ENCODE results near the gene C16orf46.
"Not testable (repeated sequence)": the region's sequence is repeated elsewhere in the genome, so short reads cannot be mapped to it uniquely, and the experiment has no call there.

The C16orf46 gene

DNA sequence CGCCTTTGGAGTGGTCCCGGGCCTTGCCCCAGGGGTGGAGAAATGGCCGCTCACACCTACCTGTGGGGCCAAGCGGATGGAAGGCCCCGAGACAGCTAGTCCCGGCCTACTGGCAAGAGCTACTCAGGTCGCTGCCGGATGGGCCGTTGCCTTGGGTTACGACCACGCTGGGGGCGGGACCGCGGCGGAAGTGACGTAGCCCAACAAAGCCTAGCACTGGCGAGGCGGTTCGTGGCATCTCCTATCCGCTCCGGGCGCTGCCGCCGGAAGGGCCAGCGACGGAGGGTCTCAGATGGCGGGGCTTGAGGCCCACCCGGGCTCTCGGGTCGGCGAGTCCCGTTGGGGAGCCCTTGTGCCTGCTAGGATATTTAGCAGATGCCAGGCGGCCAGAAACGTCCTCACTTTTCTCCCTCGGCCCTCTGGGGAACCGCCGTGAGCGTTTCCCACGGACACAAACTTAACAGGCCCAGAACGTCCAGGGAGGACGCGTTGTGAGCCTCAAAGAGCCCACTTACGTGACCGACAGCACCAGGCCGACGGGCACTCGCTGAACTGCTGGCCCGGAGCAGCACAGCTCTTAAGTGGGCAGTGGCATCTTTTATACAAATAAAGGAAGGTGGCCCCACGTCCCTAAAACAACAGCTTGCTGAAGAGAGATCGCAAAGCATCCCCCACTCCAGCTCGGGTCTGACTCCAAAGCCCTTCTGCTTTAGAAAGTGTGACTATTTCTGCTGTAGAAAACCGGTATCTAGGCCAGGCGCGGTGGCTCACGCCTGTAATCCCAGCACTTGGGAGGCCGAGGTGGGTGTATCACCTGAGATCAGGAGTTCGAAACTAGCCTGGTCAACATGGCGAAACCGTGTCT, at the start of gene C16orf46:
Gene C16orf46 (minus strand): TSS at position 163 of the 865 bp plus-strand sequence. CDS start 13,283 bp downstream, outside the sequence.
- no peaks in the 10 kb centered on the region for H3K9me3 ChIP-seq (ENCODE audit: control insufficient read depth in 1 of 2, low read length in 2 of 2)
- no peaks in the 10 kb centered on the region for H3K36me3 ChIP-seq (ENCODE audit: control insufficient read depth in 1 of 2, insufficient read depth in 2 of 2, low read length in 2 of 2)
- peak within 1 kb of the TSS; percentile 94 for H3K27ac ChIP-seq (ENCODE audit: low read depth, low read length)
- peak within 1 kb of the TSS; percentile 85 to 99 for H3K9ac ChIP-seq (ENCODE audit: low read depth in 1 of 2, low read length in 2 of 2)
- peak within 1 kb of the TSS; percentile 93 to 97 for H3K4me3 ChIP-seq (ENCODE audit: low read depth in 1 of 2, low read length in 2 of 2)
- peaks cover 0 to 3% of the 10 kb centered on the region in 2 donors for H3K4me1 ChIP-seq (ENCODE audit: control insufficient read depth in 1 of 2, insufficient read depth in 2 of 2, low read length in 2 of 2)
- H3K27me3 ChIP-seq (ENCODE audit: control insufficient read depth in 1 of 2, insufficient read depth in 2 of 2, low read length in 2 of 2), result no peaks in the 10 kb centered on the region

GRCh38 chr16:81123092-81123852, 46.2 kb upstream of the C16orf46 start:
- Histone ChIP-seq H3K9ac (ENCODE audit: low read depth in 1 of 2, low read length in 2 of 2) (no peak overlapping the region), H3K9me3 (ENCODE audit: control insufficient read depth in 1 of 2, low read length in 2 of 2) (no peaks in the 10 kb centered on the region), H3K36me3 (ENCODE audit: control insufficient read depth in 1 of 2, insufficient read depth in 2 of 2, low read length in 2 of 2) (no peaks in the 10 kb centered on the region), H3K4me3 (ENCODE audit: low read depth in 1 of 2, low read length in 2 of 2) (no peak overlapping the region), H3K4me1 (ENCODE audit: control insufficient read depth in 1 of 2, insufficient read depth in 2 of 2, low read length in 2 of 2) (no peaks in the 10 kb centered on the region), H3K27ac (ENCODE audit: low read depth, low read length) (no peak overlapping the region), H3K27me3 (ENCODE audit: control insufficient read depth in 1 of 2, insufficient read depth in 2 of 2, low read length in 2 of 2) (no peaks in the 10 kb centered on the region)

DNA sequence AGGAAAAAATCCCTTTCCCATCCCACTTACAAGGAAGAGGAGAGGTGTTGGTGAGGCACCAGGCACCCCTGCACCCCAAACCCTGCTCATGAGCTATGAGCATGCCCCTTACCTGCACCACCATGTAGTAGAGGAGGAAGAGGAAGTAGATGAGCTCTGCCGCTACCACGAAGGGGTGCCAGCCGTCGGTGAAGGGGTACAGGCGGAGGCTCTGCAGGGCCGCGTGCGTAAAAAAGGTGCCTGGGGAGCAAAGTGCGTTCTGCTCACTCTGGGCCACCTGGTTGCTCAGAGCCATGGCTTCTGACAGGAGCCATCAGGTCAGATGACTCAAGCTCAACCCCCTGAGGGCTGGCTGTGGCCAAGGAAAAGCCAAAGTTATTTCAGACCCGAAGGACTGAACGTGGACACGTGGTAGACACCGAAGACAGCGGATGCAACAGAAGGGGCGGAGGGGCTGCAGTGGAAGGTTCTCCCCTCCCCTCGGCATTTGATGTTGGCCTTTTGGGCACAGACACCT, 44.5 kb upstream of the C16orf46 start:
- Histone ChIP-seq H3K36me3 (ENCODE audit: control insufficient read depth in 1 of 2, insufficient read depth in 2 of 2, low read length in 2 of 2) (no peaks in the 10 kb centered on the region), H3K4me3 (ENCODE audit: low read depth in 1 of 2, low read length in 2 of 2) (no peak overlapping the region), H3K9me3 (ENCODE audit: control insufficient read depth in 1 of 2, low read length in 2 of 2) (no peaks in the 10 kb centered on the region), H3K4me1 (ENCODE audit: control insufficient read depth in 1 of 2, insufficient read depth in 2 of 2, low read length in 2 of 2) (no peaks in the 10 kb centered on the region), H3K9ac (ENCODE audit: low read depth in 1 of 2, low read length in 2 of 2) (no peak overlapping the region), H3K27ac (ENCODE audit: low read depth, low read length) (no peak overlapping the region), H3K27me3 (ENCODE audit: control insufficient read depth in 1 of 2, insufficient read depth in 2 of 2, low read length in 2 of 2) (no peaks in the 10 kb centered on the region)

DNA sequence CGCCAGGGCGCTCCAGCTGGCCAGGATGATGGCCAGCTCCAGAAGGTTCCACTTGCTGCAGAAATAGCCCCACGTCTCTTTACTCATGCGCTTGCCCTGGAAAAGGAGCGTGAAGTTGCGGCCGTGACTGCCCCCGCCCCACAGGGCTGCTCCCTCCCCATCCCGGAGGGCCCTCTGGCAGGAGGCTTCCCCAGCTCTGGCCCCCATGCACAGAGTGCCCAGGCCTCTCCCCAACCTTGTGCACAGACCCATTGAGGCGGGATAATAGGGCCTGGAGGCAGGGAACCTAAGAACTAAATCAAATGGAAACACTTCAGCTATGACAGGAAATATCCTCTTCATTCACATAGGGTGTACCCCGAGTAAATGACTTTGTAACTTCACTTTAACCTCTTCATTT, 40.4 kb upstream of the C16orf46 start:
- Histone ChIP-seq H3K9me3 (ENCODE audit: control insufficient read depth in 1 of 2, low read length in 2 of 2) (no peaks in the 10 kb centered on the region), H3K4me1 (ENCODE audit: control insufficient read depth in 1 of 2, insufficient read depth in 2 of 2, low read length in 2 of 2) (no peaks in the 10 kb centered on the region), H3K27ac (ENCODE audit: low read depth, low read length) (no peak overlapping the region), H3K27me3 (ENCODE audit: control insufficient read depth in 1 of 2, insufficient read depth in 2 of 2, low read length in 2 of 2) (no peaks in the 10 kb centered on the region), H3K36me3 (ENCODE audit: control insufficient read depth in 1 of 2, insufficient read depth in 2 of 2, low read length in 2 of 2) (no peaks in the 10 kb centered on the region), H3K9ac (ENCODE audit: low read depth in 1 of 2, low read length in 2 of 2) (no peak overlapping the region), H3K4me3 (ENCODE audit: low read depth in 1 of 2, low read length in 2 of 2) (no peak overlapping the region)

GRCh38 chr16:81116285-81116684, 39.2 kb upstream of the C16orf46 start:
- Histone ChIP-seq H3K36me3 (ENCODE audit: control insufficient read depth in 1 of 2, insufficient read depth in 2 of 2, low read length in 2 of 2) (no peaks in the 10 kb centered on the region), H3K27ac (ENCODE audit: low read depth, low read length) (no peak overlapping the region), H3K9me3 (ENCODE audit: control insufficient read depth in 1 of 2, low read length in 2 of 2) (no peaks in the 10 kb centered on the region), H3K27me3 (ENCODE audit: control insufficient read depth in 1 of 2, insufficient read depth in 2 of 2, low read length in 2 of 2) (no peaks in the 10 kb centered on the region), H3K4me3 (ENCODE audit: low read depth in 1 of 2, low read length in 2 of 2) (no peak overlapping the region), H3K9ac (ENCODE audit: low read depth in 1 of 2, low read length in 2 of 2) (no peak overlapping the region), H3K4me1 (ENCODE audit: control insufficient read depth in 1 of 2, insufficient read depth in 2 of 2, low read length in 2 of 2) (no peaks in the 10 kb centered on the region)

DNA sequence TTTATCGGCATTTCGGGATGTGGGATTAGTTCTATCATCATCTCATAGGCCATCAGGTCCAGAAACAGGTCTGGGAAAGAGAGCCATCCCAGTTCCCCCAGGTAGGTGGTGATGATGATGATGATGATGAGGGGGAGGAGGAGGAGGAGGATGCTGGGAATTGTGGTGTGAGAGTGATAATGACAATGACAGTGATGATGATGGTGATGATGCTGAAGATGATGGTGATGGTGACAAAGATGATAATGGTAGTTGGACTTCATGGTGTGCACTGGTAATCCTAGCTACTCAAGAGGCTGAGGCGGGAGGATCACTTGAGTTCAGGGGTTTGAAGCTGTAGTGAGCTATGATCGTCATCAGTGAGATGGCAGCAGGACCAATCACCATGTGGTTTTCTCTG, 35.4 kb upstream of the C16orf46 start:
- Histone ChIP-seq H3K4me3 (ENCODE audit: low read depth in 1 of 2, low read length in 2 of 2) (no peak overlapping the region), H3K9me3 (ENCODE audit: control insufficient read depth in 1 of 2, low read length in 2 of 2) (no peaks in the 10 kb centered on the region), H3K9ac (ENCODE audit: low read depth in 1 of 2, low read length in 2 of 2) (no peak overlapping the region), H3K27me3 (ENCODE audit: control insufficient read depth in 1 of 2, insufficient read depth in 2 of 2, low read length in 2 of 2) (no peaks in the 10 kb centered on the region), H3K4me1 (ENCODE audit: control insufficient read depth in 1 of 2, insufficient read depth in 2 of 2, low read length in 2 of 2) (no peaks in the 10 kb centered on the region), H3K36me3 (ENCODE audit: control insufficient read depth in 1 of 2, insufficient read depth in 2 of 2, low read length in 2 of 2) (no peaks in the 10 kb centered on the region), H3K27ac (ENCODE audit: low read depth, low read length) (no peak overlapping the region)

DNA sequence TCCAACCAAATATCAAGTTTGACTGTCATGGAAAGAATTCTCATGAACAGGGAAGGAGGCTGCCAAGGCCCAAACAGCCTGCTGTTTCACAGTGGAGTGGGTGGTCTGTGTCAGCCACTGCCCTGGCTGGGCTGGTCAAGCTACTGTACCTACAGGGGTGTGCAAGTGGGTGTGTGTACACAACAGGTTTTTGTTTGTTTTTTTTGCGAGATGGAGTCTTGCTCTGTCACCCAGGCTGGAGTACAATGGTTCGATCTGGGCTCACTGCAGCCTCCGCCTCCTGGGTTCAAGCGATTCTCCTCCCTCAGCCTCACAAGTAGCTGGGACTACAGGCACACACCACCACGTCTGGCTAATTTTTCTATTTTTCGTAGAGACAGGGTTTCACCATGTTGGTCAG, 32.2 kb upstream of the C16orf46 start:
- H3K36me3 ChIP-seq (ENCODE audit: control insufficient read depth in 1 of 2, insufficient read depth in 2 of 2, low read length in 2 of 2); H3K4me3 ChIP-seq (ENCODE audit: low read depth in 1 of 2, low read length in 2 of 2); H3K27me3 ChIP-seq (ENCODE audit: control insufficient read depth in 1 of 2, insufficient read depth in 2 of 2, low read length in 2 of 2); H3K9ac ChIP-seq (ENCODE audit: low read depth in 1 of 2, low read length in 2 of 2); H3K4me1 ChIP-seq (ENCODE audit: control insufficient read depth in 1 of 2, insufficient read depth in 2 of 2, low read length in 2 of 2); H3K9me3 ChIP-seq (ENCODE audit: control insufficient read depth in 1 of 2, low read length in 2 of 2); H3K27ac ChIP-seq (ENCODE audit: low read depth, low read length): not testable (repeated sequence)

- Histone ChIP-seq H3K27me3 (ENCODE audit: control insufficient read depth in 1 of 2, insufficient read depth in 2 of 2, low read length in 2 of 2) (no peaks in the 10 kb centered on the region), H3K9ac (ENCODE audit: low read depth in 1 of 2, low read length in 2 of 2) (no peak overlapping the region), H3K4me1 (ENCODE audit: control insufficient read depth in 1 of 2, insufficient read depth in 2 of 2, low read length in 2 of 2) (no peaks in the 10 kb centered on the region), H3K36me3 (ENCODE audit: control insufficient read depth in 1 of 2, insufficient read depth in 2 of 2, low read length in 2 of 2) (no peaks in the 10 kb centered on the region), H3K27ac (ENCODE audit: low read depth, low read length) (no peak overlapping the region), H3K4me3 (ENCODE audit: low read depth in 1 of 2, low read length in 2 of 2) (no peak overlapping the region), H3K9me3 (ENCODE audit: control insufficient read depth in 1 of 2, low read length in 2 of 2) (no peaks in the 10 kb centered on the region)
These were observed 30.5 kb upstream of the C16orf46 start for GRCh38 chr16:81107511-81107910.

DNA sequence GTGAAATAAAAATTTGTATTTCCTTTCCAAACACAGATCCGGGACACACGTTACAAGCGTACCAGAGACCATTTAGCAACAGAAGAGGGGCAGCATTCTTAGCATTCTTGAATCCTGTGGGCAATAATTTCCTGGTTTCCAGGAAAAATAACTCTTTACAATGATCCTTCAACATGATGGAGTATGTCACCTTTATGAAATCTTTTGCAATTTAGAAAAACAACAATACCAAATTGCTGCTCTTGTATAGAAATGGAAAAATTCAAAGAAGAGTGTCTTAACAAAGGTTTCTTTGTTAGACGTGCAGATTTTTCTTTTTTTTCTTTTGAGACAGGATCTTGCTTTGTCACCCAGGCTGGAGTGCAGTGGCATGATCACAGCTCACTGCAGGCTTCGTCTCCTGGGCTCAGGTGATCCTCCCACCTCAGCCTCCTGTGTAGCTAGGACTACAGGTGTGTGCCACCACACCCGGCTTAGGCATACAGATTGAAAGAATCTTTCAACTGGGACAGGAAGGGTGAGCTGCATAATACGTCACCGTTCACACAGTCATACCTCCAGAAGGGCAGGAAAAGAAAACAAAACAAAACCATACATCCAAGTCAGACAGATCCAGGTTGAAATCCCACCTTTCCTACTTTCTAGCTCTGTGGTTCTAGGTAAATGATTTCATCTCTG, 29.9 kb upstream of the C16orf46 start:
- H3K9ac ChIP-seq (ENCODE audit: low read depth in 1 of 2, low read length in 2 of 2), result no peak overlapping the region
- no peaks in the 10 kb centered on the region for H3K27me3 ChIP-seq (ENCODE audit: control insufficient read depth in 1 of 2, insufficient read depth in 2 of 2, low read length in 2 of 2)
- no peaks in the 10 kb centered on the region for H3K9me3 ChIP-seq (ENCODE audit: control insufficient read depth in 1 of 2, low read length in 2 of 2)
- no peak overlapping the region for H3K27ac ChIP-seq (ENCODE audit: low read depth, low read length)
- H3K4me3 ChIP-seq (ENCODE audit: low read depth in 1 of 2, low read length in 2 of 2), result no peak overlapping the region
- H3K36me3 ChIP-seq (ENCODE audit: control insufficient read depth in 1 of 2, insufficient read depth in 2 of 2, low read length in 2 of 2), result no peaks in the 10 kb centered on the region
- H3K4me1 ChIP-seq (ENCODE audit: control insufficient read depth in 1 of 2, insufficient read depth in 2 of 2, low read length in 2 of 2), result no peaks in the 10 kb centered on the region

GRCh38 chr16:81105946-81106345, 28.9 kb upstream of the C16orf46 start:
- Histone ChIP-seq H3K4me1 (ENCODE audit: control insufficient read depth in 1 of 2, insufficient read depth in 2 of 2, low read length in 2 of 2) (no peaks in the 10 kb centered on the region), H3K9me3 (ENCODE audit: control insufficient read depth in 1 of 2, low read length in 2 of 2) (no peaks in the 10 kb centered on the region), H3K27me3 (ENCODE audit: control insufficient read depth in 1 of 2, insufficient read depth in 2 of 2, low read length in 2 of 2) (no peaks in the 10 kb centered on the region), H3K9ac (ENCODE audit: low read depth in 1 of 2, low read length in 2 of 2) (no peak overlapping the region), H3K36me3 (ENCODE audit: control insufficient read depth in 1 of 2, insufficient read depth in 2 of 2, low read length in 2 of 2) (no peaks in the 10 kb centered on the region), H3K4me3 (ENCODE audit: low read depth in 1 of 2, low read length in 2 of 2) (no peak overlapping the region), H3K27ac (ENCODE audit: low read depth, low read length) (no peak overlapping the region)
